NK-92 treated with Interleukin-12 subunit alpha and Interleukin-12 subunit beta, amount 100 ng/mL, for 24 hours (cell line): ENCODE data around the gene EMX1.

ENCODE experiments used
- DNase-seq: peaks from one replicate; lab custom pipeline; 2025; lab: John Stamatoyannopoulos, UW

Gene EMX1

GRCh38 chr2:72980535-72981217 lies 63.4 kb downstream of the EMX1 start:
- DNase-seq = no peak

GRCh38 chr2:72981536-72981935 lies 64.2 kb downstream of the EMX1 start:
- no peak for DNase-seq

GRCh38 chr2:72982219-72982618 lies 64.9 kb downstream of the EMX1 start:
- DNase-seq = no peak

- no peak for DNase-seq
Observed at GRCh38 chr2:72982781-72983499, 65.6 kb downstream of the EMX1 start.

- DNase-seq = no peak
Observed at GRCh38 chr2:72983500-72984161, 66.3 kb downstream of the EMX1 start.

- DNase-seq = no peak
Observed at GRCh38 chr2:72984172-72984671, 66.9 kb downstream of the EMX1 start.
